SJSA1 (cell line): Measurements from ENCODE around the gene CKB. TPM values are rescaled to one million over a fixed set of nuclear protein-coding genes. Genes with fewer than 3 reads are reported as not detected.
A peak's percentile ranks its signal among the peaks of the same experiment; 100 is the strongest.

ENCODE experiments used
- DNase-seq, 2 experiments: peaks; one replicate each; pipeline ENCODE4 v3.0.0-alpha.2; 2015 to 2020; ENCODE audit warnings: low spot score in 2 of 2, low read depth in 1 of 2
- H3K27ac ChIP-seq: fragments of 250-450 bp; sonication (Bioruptor Pico); 2 replicates; pipeline ENCODE4 v1.5.1; 2020; ENCODE audit warnings: mild to moderate bottlenecking, moderate library complexity
- H3K27me3 ChIP-seq: fragments of 250-450 bp; sonication (Bioruptor Pico); replicated peaks from 2 replicates; pipeline ENCODE4 v1.5.1; 2020; ENCODE audit warnings: mild to moderate bottlenecking, moderate library complexity
- H3K36me3 ChIP-seq: fragments of 250-450 bp; sonication (Bioruptor Pico); 2 replicates; pipeline ENCODE4 v1.5.1; 2020; ENCODE audit warnings: mild to moderate bottlenecking
- H3K4me1 ChIP-seq: fragments of 250-450 bp; sonication (Bioruptor Pico); replicated peaks from 2 replicates; pipeline ENCODE4 v1.6.1; 2021; ENCODE audit warnings: mild to moderate bottlenecking
- H3K4me3 ChIP-seq: fragments of 250-450 bp; sonication (Bioruptor Pico); 2 replicates; pipeline ENCODE4 v1.5.1; 2020; ENCODE audit warnings: mild to moderate bottlenecking
- H3K9me3 ChIP-seq: fragments of 250-450 bp; sonication (Bioruptor Pico); replicated peaks from 2 replicates; pipeline ENCODE4 v1.5.1; 2020; ENCODE audit warnings: mild to moderate bottlenecking
- total RNA-seq: library from RNA; depleted of rRNA; stranded (reverse); fragments of >200 nt; shearing (Covaris generic); gene quantifications from 2 replicates; pipeline ENCODE4 v1.2.3, GENCODE V29; 2014; rRNA removed

Gene CKB
- 26.4 and 39.4 TPM in 2 replicates for total RNA-seq

- DNase-seq, result no peak
- H3K27me3 ChIP-seq, result peaks cover 20% of the 10 kb centered on the region
- no peaks in the 10 kb centered on the region for H3K9me3 ChIP-seq
- H3K4me1 ChIP-seq, result peaks cover 30% of the 10 kb centered on the region
- no peak within 1 kb of the TSS for H3K27ac ChIP-seq
- H3K4me3 ChIP-seq, result peak within 1 kb of the TSS; percentile 42
- H3K36me3 ChIP-seq, result no peaks in the 10 kb centered on the region
Measured at GRCh38 chr14:103522649-103523574, at the start of gene CKB. CKB (minus strand) TSS chr14:103522830; CDS start chr14:103522493, 337 bp downstream.

GRCh38 chr14:103569408-103569807 lies 46.8 kb upstream of the CKB start:
- no peaks in the 10 kb centered on the region for H3K9me3 ChIP-seq
- DNase-seq, result no peak
- peaks cover 16% of the 10 kb centered on the region for H3K36me3 ChIP-seq
- no peak overlapping the region for H3K27ac ChIP-seq
- no peaks in the 10 kb centered on the region for H3K27me3 ChIP-seq
- H3K4me1 ChIP-seq, result no peaks in the 10 kb centered on the region
- H3K4me3 ChIP-seq, result no peak overlapping the region

DNA sequence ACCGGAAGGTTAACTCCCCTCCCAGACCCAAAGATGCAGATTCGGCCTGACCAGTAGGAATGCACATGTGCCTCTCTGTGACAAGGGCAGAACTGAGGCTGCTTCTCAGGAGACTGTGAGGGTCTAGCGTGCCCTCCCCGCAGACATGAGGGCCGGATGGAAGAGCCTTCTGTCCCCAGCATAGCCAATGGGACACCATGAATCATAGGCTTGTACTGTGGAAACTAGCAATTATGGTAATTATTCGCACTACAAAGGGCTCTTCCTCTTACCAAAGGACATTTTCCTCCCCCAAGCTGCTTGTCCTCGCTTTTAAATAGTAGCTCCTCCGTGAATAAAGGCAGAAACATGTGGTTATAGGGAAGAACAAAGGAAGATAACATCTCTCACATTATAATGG lies 46.3 kb upstream of the CKB start:
- Histone ChIP-seq H3K36me3 (peaks cover 13% of the 10 kb centered on the region), H3K27ac (no peak overlapping the region), H3K27me3 (no peaks in the 10 kb centered on the region), H3K4me1 (no peaks in the 10 kb centered on the region), H3K4me3 (no peak overlapping the region), H3K9me3 (no peaks in the 10 kb centered on the region)
- DNase-seq, result no peak

DNA sequence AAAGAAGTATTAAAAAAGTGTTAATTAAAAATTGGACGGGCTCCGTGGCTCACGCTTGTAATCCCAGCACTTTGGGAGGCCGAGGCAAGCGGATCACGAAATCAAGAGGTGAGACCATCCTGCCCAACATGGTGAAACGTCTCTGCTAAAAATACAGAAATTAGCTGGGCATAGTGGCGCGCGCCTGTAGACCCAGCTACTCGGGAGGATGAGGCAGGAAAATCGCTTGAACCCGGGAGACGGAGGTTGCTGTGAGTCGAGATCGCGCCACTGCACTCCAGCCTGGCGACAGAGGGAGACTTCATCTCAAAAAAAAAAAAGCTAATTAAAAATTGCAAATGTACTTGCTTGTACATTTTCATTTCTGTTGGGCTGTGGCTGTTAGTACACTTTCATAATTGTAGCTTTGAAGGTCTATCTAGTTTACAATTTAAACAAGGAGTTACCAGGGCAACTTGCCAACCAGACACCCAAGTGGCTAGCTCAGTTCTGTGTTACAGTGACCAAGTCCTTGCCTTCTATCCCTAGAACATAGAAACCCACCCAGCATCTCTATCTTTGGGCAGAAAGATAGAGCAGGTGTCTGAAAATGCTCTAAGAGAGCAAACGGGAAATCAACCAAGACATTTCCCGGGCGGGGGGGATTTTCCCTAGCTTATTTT lies 41.3 kb upstream of the CKB start:
- Histone ChIP-seq H3K4me1 (peaks cover 9% of the 10 kb centered on the region), H3K9me3 (no peaks in the 10 kb centered on the region), H3K36me3 (peaks cover 31% of the 10 kb centered on the region), H3K4me3 (peak overlapping the region; percentile 98), H3K27ac (no peak overlapping the region), H3K27me3 (no peaks in the 10 kb centered on the region)
- no peak for DNase-seq

DNA sequence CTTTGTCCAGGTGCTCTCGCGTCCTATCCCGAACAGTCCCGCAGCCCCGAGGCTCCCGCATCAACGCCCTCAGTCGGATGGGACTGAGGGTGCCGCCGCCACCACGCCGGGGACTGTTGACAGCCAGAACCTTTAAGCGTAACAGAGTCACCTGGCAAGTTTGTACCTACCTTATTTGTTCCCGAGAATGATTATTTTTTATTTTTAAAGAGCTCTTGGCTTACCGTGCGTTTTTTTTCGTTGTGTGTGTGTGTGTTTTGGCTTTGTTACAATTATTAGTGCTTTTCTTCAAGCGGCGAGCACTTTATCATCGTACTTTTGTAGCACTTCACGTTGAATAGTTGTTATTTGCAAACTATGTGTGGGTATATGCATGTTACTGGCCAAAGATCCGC lies 40.6 kb upstream of the CKB start:
- H3K9me3 ChIP-seq, result no peaks in the 10 kb centered on the region

DNA sequence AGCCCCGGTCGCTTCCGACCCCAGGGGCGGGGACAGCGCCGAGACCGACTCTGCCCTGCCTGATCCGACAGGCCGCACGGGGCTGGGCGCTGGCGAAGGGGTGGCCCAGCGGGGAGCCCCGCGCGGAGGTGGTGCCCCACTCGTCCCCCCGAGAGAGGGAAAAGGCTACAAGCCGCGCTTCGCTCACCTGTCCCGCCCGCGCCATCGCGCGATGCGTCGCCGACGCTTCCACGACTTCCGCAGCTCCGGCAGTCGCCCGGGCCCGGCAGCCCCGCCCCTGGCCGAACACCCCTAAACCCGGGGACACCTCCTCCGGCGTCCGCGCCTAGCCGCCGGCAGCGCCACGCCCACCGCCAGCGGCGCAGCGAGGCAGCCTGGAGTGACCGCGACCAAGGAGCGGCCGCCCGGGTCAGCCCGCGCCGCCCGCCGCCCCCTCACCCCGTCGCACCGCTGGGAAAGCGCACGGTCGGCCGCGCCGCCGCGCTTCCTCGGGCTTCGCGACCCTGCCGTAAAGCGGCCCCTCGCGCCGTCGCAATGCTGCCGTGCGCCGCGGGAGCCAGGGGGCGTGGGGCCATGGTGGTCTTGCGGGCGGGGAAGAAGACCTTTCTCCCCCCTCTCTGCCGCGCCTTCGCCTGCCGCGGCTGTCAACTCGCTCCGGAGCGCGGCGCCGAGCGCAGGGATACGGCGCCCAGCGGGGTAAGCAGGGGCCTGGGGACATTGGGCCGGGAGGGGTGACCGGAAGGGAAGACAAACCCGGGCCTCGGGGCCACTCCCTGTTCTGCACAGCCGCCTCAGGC lies 40.0 kb upstream of the CKB start, which contains the start of the genes BAG5 and COA8:
BAG5 (minus strand) TSS at position 229 of the 797 bp plus-strand sequence. CDS start 1,493 bp downstream, outside the sequence.
COA8 (plus strand) TSS at position 532 of the 797 bp plus-strand sequence; CDS start at position 574, 42 bp downstream.
- H3K36me3 ChIP-seq, result peaks cover 41% of the 10 kb centered on the region
- peak; percentile 78 to 81 for DNase-seq

More for the DNA sequence above, 40.6 kb upstream of the CKB start:
- Histone ChIP-seq H3K4me3 (peak overlapping the region; percentile 98), H3K27me3 (no peaks in the 10 kb centered on the region), H3K36me3 (peaks cover 38% of the 10 kb centered on the region), H3K4me1 (peaks cover 9% of the 10 kb centered on the region), H3K27ac (no peak overlapping the region)
- DNase-seq, result no peak

DNA sequence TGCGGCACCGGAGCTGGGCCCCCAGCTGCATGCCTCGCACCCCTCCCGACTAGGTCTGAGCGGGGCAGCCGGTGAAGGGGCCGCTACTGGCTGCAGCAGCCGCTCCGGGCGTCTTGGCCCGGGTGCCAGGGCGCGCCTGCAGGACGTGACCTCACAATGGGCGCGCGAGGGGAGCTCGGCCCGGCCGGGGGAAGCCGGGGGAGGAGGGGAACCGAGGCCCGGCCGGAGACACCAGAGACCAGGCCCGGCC lies 39.5 kb upstream of the CKB start:
- DNase-seq, result no peak
- no peaks in the 10 kb centered on the region for H3K9me3 ChIP-seq
- H3K27me3 ChIP-seq, result no peaks in the 10 kb centered on the region
- H3K27ac ChIP-seq, result peak overlapping the region; percentile 87
- H3K4me3 ChIP-seq, result peak overlapping the region; percentile 98
- peaks cover 41% of the 10 kb centered on the region for H3K36me3 ChIP-seq
- H3K4me1 ChIP-seq, result peaks cover 9% of the 10 kb centered on the region

More for the DNA sequence above, 40.0 kb upstream of the CKB start, which contains the start of the genes BAG5 and COA8:
- Histone ChIP-seq H3K27me3 (no peaks in the 10 kb centered on the region), H3K9me3 (no peaks in the 10 kb centered on the region), H3K27ac (peak within 1 kb of the TSS; percentile 87), H3K4me3 (peak within 1 kb of the TSS; percentile 98), H3K4me1 (peaks cover 9% of the 10 kb centered on the region)

DNA sequence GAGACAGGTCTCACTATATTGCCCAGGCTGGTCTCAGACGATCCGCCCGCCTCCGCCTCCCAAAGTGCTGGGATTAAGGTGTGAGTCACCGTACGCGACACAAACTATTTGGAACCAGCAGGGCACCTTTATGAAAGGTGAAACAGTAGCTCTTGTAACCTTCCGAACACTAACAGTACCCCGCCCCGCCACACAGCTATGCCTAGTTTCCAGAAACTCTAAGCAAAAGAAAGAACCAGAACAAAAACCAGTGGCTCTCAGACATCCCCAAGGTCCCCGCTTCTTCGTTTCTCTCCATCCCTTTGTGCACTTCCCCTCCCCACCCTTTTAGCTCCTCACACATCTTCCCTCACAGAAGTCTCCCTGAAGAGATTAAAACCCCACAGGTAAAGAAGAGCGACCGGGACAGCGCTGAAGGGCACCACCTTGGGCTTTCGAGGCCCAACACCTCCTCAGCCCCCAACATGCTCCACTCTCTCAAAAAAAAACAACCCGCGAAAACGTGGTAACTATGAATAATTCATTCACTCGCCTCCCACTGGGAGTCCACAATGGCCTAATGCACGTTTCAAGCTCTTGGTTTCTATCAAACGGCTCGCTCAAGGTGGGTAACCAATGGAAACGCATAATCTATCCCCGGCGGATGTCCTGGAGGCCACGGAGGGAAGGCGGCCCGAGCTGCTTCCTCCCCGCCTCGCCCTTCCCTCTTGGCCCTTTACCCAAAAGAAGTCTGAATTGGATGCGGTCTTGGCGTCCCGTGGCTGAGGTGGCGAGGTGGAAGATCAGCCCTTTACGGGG lies 39.0 kb upstream of the CKB start:
- Histone ChIP-seq H3K4me3 (peak overlapping the region; percentile 98), H3K36me3 (peaks cover 45% of the 10 kb centered on the region)
- peak in 1 of 2 experiments; percentile 42 for DNase-seq

DNA sequence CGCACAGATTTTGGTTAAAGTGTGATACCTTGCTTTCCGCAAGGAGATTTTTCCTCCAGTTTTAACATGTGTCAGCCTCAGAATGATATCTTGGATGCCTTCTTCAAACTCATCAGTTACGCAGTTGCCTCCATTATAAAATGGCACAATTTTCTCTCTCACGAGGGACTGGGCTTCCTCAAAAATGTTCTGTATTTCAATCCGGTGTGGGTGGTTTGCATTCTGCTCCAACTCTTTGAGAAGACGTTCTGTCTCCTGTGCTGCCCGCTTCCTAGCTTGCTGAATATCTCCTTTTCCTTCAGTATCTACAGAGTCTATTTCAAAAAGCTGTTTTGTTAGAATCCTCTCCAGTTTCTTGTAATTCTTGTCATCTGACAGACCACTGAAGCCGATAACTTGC lies 38.1 kb upstream of the CKB start:
- H3K27ac ChIP-seq, result no peak overlapping the region
- no peaks in the 10 kb centered on the region for H3K9me3 ChIP-seq
- no peaks in the 10 kb centered on the region for H3K27me3 ChIP-seq
- peaks cover 9% of the 10 kb centered on the region for H3K4me1 ChIP-seq
- H3K36me3 ChIP-seq, result peaks cover 45% of the 10 kb centered on the region
- H3K4me3 ChIP-seq, result peak overlapping the region; percentile 98
- DNase-seq, result no peak

More for the DNA sequence above, 39.0 kb upstream of the CKB start:
- no peaks in the 10 kb centered on the region for H3K27me3 ChIP-seq
- H3K4me1 ChIP-seq, result peaks cover 9% of the 10 kb centered on the region
- H3K27ac ChIP-seq, result peak overlapping the region; percentile 87
- no peaks in the 10 kb centered on the region for H3K9me3 ChIP-seq

DNA sequence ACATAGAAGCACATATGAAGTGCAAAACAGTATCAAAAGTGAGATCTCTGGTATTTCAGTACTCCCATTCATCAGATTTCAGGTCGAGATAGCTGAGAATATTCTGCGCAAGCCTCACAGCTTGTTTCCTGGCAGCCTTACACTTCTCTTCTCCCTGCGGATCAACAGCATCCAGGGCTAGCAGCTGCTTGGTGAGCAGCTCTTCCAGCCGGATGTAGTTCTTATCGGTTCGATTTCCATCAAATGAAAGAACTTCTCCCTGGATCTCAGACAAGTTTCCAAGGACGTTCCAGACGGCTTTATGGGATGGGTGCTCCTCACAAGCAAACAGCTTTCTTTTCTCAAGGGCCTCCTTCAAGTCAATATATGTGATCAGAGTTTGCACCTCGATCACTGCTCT lies 37.1 kb upstream of the CKB start:
- no peak overlapping the region for H3K4me3 ChIP-seq
- peaks cover 9% of the 10 kb centered on the region for H3K4me1 ChIP-seq
- DNase-seq, result no peak
- no peaks in the 10 kb centered on the region for H3K27me3 ChIP-seq
- H3K27ac ChIP-seq, result no peak overlapping the region
- no peaks in the 10 kb centered on the region for H3K9me3 ChIP-seq
- peaks cover 45% of the 10 kb centered on the region for H3K36me3 ChIP-seq

DNA sequence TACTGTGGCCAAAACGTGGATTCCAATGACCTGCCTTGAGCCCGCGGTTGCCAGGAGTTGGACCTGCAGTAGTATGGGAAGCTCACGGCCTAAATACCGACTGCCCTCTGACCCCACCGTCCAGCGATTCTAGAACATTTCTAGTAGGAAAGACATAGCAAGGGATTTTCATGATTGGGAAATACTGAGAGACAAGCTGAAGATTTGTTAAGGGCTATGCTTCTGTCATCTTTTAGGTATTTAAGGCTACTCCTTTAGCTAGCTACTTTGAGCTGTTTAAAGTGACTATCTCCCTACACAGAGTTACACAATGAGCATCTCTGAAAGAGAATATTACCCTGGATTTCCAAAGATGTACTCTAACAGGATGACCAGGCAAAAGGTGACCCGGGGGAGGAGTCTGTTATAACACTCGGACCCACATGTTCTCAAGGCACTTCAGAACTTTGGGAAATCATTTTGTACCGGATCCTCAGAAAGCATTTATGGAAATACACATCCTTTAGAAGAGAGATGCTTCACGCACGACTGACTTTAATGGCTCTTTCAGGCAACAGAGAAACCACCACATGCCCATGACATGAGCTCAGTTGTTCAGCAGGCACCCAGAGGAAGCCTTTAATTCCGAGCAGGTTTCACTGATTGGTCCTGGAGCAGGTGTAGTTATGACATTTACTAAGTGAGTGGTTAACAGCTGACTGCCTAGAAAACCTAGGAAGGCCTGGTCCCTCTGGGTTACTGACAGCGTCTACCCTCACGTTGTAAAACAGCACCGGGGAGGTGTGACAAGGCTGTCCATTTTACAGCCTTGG lies 35.6 kb upstream of the CKB start:
- H3K36me3 ChIP-seq, result peaks cover 45% of the 10 kb centered on the region
- no peak overlapping the region for H3K4me3 ChIP-seq
- no peak overlapping the region for H3K27ac ChIP-seq
- H3K4me1 ChIP-seq, result peaks cover 9% of the 10 kb centered on the region
- DNase-seq, result no peak
- no peaks in the 10 kb centered on the region for H3K9me3 ChIP-seq
- no peaks in the 10 kb centered on the region for H3K27me3 ChIP-seq

DNA sequence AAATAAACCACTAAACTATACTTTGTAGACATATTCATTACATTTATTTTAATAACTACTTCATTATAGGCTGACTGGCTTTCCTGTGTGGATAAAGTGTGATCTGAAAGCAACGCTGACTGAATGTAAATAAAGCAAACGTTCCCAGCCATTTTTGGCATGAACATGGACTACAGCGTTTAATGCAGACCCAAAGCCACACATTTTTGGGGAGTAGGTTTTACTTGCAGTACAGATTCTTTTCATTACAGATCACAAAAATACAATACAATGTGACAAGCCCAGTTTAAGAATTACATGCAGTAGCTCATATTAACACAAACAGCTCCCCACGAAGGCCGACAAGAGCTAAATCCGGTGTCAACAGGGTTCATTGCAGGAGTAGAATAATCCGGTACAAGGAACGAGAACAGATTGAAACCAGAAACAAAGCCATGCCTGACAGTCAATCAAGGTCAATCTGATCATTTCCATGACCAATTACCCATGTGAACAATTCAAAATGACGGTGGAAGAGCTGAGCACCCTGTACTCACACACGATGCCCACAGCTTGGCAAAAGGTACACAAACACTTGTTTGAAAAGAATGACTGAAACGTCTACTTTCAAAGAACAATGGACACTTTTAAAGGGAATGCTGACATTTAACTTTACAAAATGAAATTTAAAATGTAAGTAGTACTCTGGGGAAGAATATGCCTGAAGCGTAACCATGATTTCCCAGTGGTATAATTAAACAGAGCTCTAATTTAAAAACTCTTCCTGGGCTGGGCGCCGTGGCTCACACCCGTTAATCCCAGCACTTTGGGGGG lies 34.5 kb upstream of the CKB start:
- Histone ChIP-seq H3K36me3 (peaks cover 35% of the 10 kb centered on the region), H3K27ac (no peak overlapping the region), H3K27me3 (no peaks in the 10 kb centered on the region), H3K9me3 (no peaks in the 10 kb centered on the region), H3K4me3 (no peak overlapping the region), H3K4me1 (peaks cover 15% of the 10 kb centered on the region)
- no peak for DNase-seq
